GM23338 (cell line): ENCODE results near the gene CNTNAP5. TPM values are rescaled to one million over a fixed set of nuclear protein-coding genes. Genes with fewer than 3 reads are reported as not detected.

Experiments used
- ATAC-seq: fragments of 200-7000 bp; cut with Tn5 transposase; 3 replicates; pipeline ENCODE4 v1.9.1; 2020
- DNase-seq: peaks from one replicate; pipeline ENCODE4 v3.0.0-alpha.2; 2015; ENCODE audit warnings: low spot score
- H2AFZ ChIP-seq: fragments of 200-600 bp; sonication (generic); 2 replicates; pipeline ENCODE4 v1.8.0; 2016; ENCODE audit warnings: antibody characterized with exemption, mild to moderate bottlenecking, moderate library complexity
- H3F3A ChIP-seq: fragments of 200-600 bp; sonication (generic); replicated peaks from 2 replicates; pipeline ENCODE4 v1.8.0; 2017; ENCODE audit warnings: antibody characterized with exemption, mixed run types, low read depth
- H3K27ac ChIP-seq: fragments of 200-600 bp; sonication (generic); 2 replicates; pipeline ENCODE4 v1.6.1; 2016; ENCODE audit warnings: low read depth
- H3K27me3 ChIP-seq: fragments of 200-600 bp; sonication (generic); 2 replicates; pipeline ENCODE4 v1.8.0; 2016; ENCODE audit warnings: mild to moderate bottlenecking, mixed run types, moderate library complexity; ENCODE audit not compliant: insufficient read depth
- H3K36me3 ChIP-seq: fragments of 200-600 bp; sonication (generic); 2 replicates; pipeline ENCODE4 v1.8.0; 2016; ENCODE audit warnings: mild to moderate bottlenecking; ENCODE audit not compliant: insufficient read depth
- H3K4me1 ChIP-seq: fragments of 200-600 bp; sonication (generic); 2 replicates; pipeline ENCODE4 v1.8.0; 2016; ENCODE audit warnings: mild to moderate bottlenecking, moderate library complexity; ENCODE audit not compliant: insufficient read depth
- H3K4me2 ChIP-seq: fragments of 200-600 bp; sonication (generic); 2 replicates; pipeline ENCODE4 v1.7.1; 2017; ENCODE audit warnings: mixed run types
- H3K4me3 ChIP-seq: fragments of 200-600 bp; sonication (generic); 2 replicates; pipeline ENCODE4 v1.6.1; 2016; ENCODE audit warnings: mixed run types
- H3K79me2 ChIP-seq: fragments of 200-600 bp; sonication (generic); replicated peaks from 2 replicates; pipeline ENCODE4 v1.8.0; 2017; ENCODE audit warnings: mild to moderate bottlenecking; ENCODE audit not compliant: insufficient read depth
- H3K9me2 ChIP-seq: fragments of 200-600 bp; sonication (generic); 2 replicates; pipeline ENCODE4 v1.8.0; 2017; ENCODE audit not compliant: insufficient read depth
- H4K20me1 ChIP-seq: fragments of 200-600 bp; sonication (generic); replicated peaks from 2 replicates; pipeline ENCODE4 v1.8.0; 2017; ENCODE audit warnings: mild to moderate bottlenecking; ENCODE audit not compliant: insufficient read depth
- H3K27ac Mint-ChIP-seq: 2 replicates; pipeline ENCODE4 v1.8.0; 2020; ENCODE audit warnings: inconsistent platforms, mild to moderate bottlenecking, moderate library complexity, mixed read lengths
- H3K27me3 Mint-ChIP-seq: 3 replicates; pipeline ENCODE4 v1.8.0; 2022; ENCODE audit warnings: low read depth, mild to moderate bottlenecking, moderate library complexity, mixed read lengths, inconsistent platforms; ENCODE audit not compliant: insufficient read depth, poor library complexity
- H3K36me3 Mint-ChIP-seq: 3 replicates; pipeline ENCODE4 v1.8.0; 2021; ENCODE audit warnings: low read depth, mild to moderate bottlenecking, inconsistent platforms, moderate library complexity, mixed read lengths
- H3K4me1 Mint-ChIP-seq: 3 replicates; pipeline ENCODE4 v1.8.0; 2020; ENCODE audit warnings: mild to moderate bottlenecking, inconsistent platforms, mixed read lengths
- H3K4me3 Mint-ChIP-seq: 3 replicates; pipeline ENCODE4 v1.8.0; 2021; ENCODE audit warnings: moderate library complexity, mild to moderate bottlenecking, inconsistent platforms, mixed read lengths
- H3K9me3 Mint-ChIP-seq: 3 replicates; pipeline ENCODE4 v1.8.0; 2020; ENCODE audit warnings: moderate library complexity, mild to moderate bottlenecking, inconsistent platforms, mixed read lengths
- CREB1 ChIP-seq: fragments of 250-450 bp; sonication (Bioruptor Pico); IDR thresholded peaks from 2 replicates; pipeline ENCODE4 v1.5.0; 2020; ENCODE audit warnings: low read depth, mild to moderate bottlenecking, moderate library complexity
- CTCF ChIP-seq, 2 experiments: fragments of 200-600 bp in 1 of 2; sonication (generic) in 1 of 2; conservative IDR thresholded peaks; 2 replicates each; pipeline versions ENCODE4 v1.5.1 to v1.6.1; 2016 to 2017; ENCODE audit warnings: antibody characterized with exemption in 2 of 2, low read depth in 2 of 2, mild to moderate bottlenecking in 2 of 2, moderate library complexity in 1 of 2
- ETS1 ChIP-seq: IDR thresholded peaks from 2 replicates; pipeline ENCODE4 v1.6.1; 2016; ENCODE audit warnings: antibody characterized with exemption
- EZH2 ChIP-seq: fragments of 200-600 bp; sonication (generic); IDR thresholded peaks from one replicate; pipeline ENCODE4 v1.8.0; 2017; ENCODE audit warnings: antibody characterized with exemption, mild to moderate bottlenecking, low read depth; ENCODE audit not compliant: unreplicated experiment
- EZH2phosphoT487 ChIP-seq: fragments of 200-600 bp; sonication (generic); IDR thresholded peaks from one replicate; pipeline ENCODE4 v1.8.1; 2018; ENCODE audit warnings: antibody characterized with exemption; ENCODE audit not compliant: unreplicated experiment
- JUNB ChIP-seq: IDR thresholded peaks from one replicate; pipeline ENCODE4 v1.6.1; 2016; ENCODE audit warnings: antibody characterized with exemption; ENCODE audit not compliant: unreplicated experiment
- NANOG ChIP-seq: IDR thresholded peaks from 2 replicates; pipeline ENCODE4 v1.6.1; 2016; ENCODE audit warnings: antibody characterized with exemption, borderline replicate concordance
- POLR2AphosphoS5 ChIP-seq: IDR thresholded peaks from 2 replicates; pipeline ENCODE4 v1.6.1; 2016; ENCODE audit warnings: antibody characterized with exemption, low read depth
- REST ChIP-seq: IDR thresholded peaks from one replicate; pipeline ENCODE4 v1.6.1; 2018; ENCODE audit warnings: antibody characterized with exemption; ENCODE audit not compliant: unreplicated experiment
- STAT1 ChIP-seq: IDR thresholded peaks from one replicate; pipeline ENCODE4 v1.6.1; 2016; ENCODE audit warnings: antibody characterized with exemption; ENCODE audit not compliant: unreplicated experiment
- ZNF114 ChIP-seq: fragments of 250-450 bp; sonication (Bioruptor Pico); IDR thresholded peaks from 2 replicates; pipeline ENCODE4 v1.5.0; 2020; ENCODE audit warnings: mild to moderate bottlenecking, moderate library complexity
- ZNF331 ChIP-seq: fragments of 250-450 bp; sonication (Bioruptor Pico); IDR thresholded peaks from 2 replicates; pipeline ENCODE4 v1.5.0; 2020; ENCODE audit warnings: low read depth, mild to moderate bottlenecking, moderate library complexity
- polyA plus RNA-seq: library from polyadenylated mRNA; unstranded; fragments of >200 nt; fragmentation: Nextera tagmentation; extraction: Ambion mirVana; gene quantifications from 2 replicates; pipeline ENCODE4 v1.2.1, GENCODE V29; 2016
- total RNA-seq: library from RNA; depleted of rRNA; stranded (reverse); fragments of >200 nt; shearing (Covaris generic); gene quantifications from 2 replicates; pipeline ENCODE4 v1.2.3, GENCODE V29; 2014
- TF ChIP-seq, protein P1 (sequence below): fragments of 250-450 bp; sonication (Bioruptor Pico); IDR thresholded peaks from 2 replicates; pipeline ENCODE4 v1.5.0; 2020; ENCODE audit warnings: mild to moderate bottlenecking, moderate library complexity

Gene CNTNAP5
- total and polyA plus RNA-seq, 2 experiments from 2014 or later, result 0.49 to 0.50 TPM

DNA sequence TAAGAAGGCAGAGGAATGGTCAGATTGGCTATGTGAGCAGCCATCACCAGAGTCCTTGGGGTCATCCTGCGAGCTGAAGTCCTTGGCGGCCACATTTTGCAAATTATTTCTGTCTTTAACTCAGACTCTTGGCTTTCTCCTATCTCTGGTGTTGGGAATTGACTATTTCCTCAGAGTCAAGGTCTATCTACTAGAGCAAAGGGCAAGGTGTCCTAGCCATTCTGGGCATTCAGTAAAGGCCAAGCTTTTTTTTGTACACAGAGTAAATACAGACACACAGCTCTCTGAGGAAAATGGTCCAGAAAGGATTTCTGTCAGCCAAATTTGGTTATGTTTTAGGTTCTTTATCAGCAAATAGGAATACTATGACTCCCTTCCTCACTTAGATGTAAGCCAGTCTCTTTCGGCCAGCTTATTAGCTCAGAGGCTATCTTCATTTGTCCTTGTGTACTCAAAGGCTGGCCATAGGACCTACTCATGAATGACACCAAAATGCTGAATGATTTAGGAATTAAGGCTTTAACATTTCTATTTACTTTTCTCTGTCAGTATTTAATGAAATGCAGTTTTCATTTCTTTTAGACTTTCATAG, 146.5 kb downstream of the CNTNAP5 start:
- Histone ChIP-seq H3K27me3 (peaks cover 5% of the 10 kb centered on the region; the same call in 1 of the 2 replicates), H3K27ac (no peak overlapping the region), H3K4me2 (no peak overlapping the region), H3K4me3 (no peak overlapping the region), H3K79me2 (no peaks in the 10 kb centered on the region), H3K4me1 (no peaks in the 10 kb centered on the region), H4K20me1 (no peaks in the 10 kb centered on the region), H3K9me2 (peaks cover 23% of the 10 kb centered on the region), H2AFZ (no peak overlapping the region), H3K36me3 (no peaks in the 10 kb centered on the region), H3F3A (no peaks in the 10 kb centered on the region)
- no peak overlapping the region for H3K27ac Mint-ChIP-seq
- ATAC-seq (no peak), DNase-seq (no peak)
- peaks cover 5% of the 10 kb centered on the region for H3K27me3 Mint-ChIP-seq
- peaks cover 2% of the 10 kb centered on the region; the same call in 1 of the 3 replicates for H3K36me3 Mint-ChIP-seq
- H3K9me3 Mint-ChIP-seq, result no peaks in the 10 kb centered on the region
- H3K4me3 Mint-ChIP-seq, result no peak overlapping the region
- H3K4me1 Mint-ChIP-seq, result peaks cover 5% of the 10 kb centered on the region; the same call in 2 of the 3 replicates
- no peak for TF ChIP-seq REST
- TF ChIP-seq ZNF331 (CRISPR knock-in tag), result no peak
- TF ChIP-seq EZH2phosphoT487, result no peak
- TF ChIP-seq POLR2AphosphoS5, result no peak
- TF ChIP-seq ETS1, result no peak
- TF ChIP-seq, protein P1, sequence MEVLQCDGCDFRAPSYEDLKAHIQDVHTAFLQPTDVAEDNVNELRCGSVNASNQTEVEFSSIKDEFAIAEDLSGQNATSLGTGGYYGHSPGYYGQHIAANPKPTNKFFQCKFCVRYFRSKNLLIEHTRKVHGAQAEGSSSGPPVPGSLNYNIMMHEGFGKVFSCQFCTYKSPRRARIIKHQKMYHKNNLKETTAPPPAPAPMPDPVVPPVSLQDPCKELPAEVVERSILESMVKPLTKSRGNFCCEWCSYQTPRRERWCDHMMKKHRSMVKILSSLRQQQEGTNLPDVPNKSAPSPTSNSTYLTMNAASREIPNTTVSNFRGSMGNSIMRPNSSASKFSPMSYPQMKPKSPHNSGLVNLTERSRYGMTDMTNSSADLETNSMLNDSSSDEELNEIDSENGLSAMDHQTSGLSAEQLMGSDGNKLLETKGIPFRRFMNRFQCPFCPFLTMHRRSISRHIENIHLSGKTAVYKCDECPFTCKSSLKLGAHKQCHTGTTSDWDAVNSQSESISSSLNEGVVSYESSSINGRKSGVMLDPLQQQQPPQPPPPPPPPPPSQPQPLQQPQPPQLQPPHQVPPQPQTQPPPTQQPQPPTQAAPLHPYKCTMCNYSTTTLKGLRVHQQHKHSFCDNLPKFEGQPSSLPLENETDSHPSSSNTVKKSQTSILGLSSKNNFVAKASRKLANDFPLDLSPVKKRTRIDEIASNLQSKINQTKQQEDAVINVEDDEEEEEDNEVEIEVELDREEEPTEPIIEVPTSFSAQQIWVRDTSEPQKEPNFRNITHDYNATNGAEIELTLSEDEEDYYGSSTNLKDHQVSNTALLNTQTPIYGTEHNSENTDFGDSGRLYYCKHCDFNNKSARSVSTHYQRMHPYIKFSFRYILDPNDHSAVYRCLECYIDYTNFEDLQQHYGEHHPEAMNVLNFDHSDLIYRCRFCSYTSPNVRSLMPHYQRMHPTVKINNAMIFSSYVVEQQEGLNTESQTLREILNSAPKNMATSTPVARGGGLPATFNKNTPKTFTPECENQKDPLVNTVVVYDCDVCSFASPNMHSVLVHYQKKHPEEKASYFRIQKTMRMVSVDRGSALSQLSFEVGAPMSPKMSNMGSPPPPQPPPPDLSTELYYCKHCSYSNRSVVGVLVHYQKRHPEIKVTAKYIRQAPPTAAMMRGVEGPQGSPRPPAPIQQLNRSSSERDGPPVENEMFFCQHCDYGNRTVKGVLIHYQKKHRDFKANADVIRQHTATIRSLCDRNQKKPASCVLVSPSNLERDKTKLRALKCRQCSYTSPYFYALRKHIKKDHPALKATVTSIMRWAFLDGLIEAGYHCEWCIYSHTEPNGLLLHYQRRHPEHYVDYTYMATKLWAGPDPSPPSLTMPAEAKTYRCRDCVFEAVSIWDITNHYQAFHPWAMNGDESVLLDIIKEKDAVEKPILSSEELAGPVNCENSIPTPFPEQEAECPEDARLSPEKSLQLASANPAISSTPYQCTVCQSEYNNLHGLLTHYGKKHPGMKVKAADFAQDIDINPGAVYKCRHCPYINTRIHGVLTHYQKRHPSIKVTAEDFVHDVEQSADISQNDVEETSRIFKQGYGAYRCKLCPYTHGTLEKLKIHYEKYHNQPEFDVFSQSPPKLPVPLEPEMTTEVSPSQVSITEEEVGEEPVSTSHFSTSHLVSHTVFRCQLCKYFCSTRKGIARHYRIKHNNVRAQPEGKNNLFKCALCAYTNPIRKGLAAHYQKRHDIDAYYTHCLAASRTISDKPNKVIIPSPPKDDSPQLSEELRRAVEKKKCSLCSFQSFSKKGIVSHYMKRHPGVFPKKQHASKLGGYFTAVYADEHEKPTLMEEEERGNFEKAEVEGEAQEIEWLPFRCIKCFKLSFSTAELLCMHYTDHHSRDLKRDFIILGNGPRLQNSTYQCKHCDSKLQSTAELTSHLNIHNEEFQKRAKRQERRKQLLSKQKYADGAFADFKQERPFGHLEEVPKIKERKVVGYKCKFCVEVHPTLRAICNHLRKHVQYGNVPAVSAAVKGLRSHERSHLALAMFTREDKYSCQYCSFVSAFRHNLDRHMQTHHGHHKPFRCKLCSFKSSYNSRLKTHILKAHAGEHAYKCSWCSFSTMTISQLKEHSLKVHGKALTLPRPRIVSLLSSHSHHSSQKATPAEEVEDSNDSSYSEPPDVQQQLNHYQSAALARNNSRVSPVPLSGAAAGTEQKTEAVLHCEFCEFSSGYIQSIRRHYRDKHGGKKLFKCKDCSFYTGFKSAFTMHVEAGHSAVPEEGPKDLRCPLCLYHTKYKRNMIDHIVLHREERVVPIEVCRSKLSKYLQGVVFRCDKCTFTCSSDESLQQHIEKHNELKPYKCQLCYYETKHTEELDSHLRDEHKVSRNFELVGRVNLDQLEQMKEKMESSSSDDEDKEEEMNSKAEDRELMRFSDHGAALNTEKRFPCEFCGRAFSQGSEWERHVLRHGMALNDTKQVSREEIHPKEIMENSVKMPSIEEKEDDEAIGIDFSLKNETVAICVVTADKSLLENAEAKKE (CRISPR knock-in tag), result no peak
- TF ChIP-seq EZH2, result no peak
- no peak for TF ChIP-seq CREB1 (CRISPR knock-in tag)
- TF ChIP-seq ZNF114 (CRISPR knock-in tag), result no peak
- TF ChIP-seq JUNB, result no peak
- no peak for TF ChIP-seq NANOG
- no peak for TF ChIP-seq STAT1
- TF ChIP-seq CTCF (conservative IDR thresholded peaks at IDR 0.05; ENCODE audit: low read depth in 2 of 2), result no peak
